Omental fat pad (tissue), 4 donors: ENCODE data around the gene GRID1. TPM values are rescaled to one million over a fixed set of nuclear protein-coding genes. Genes with fewer than 3 reads are reported as not detected.

ENCODE experiments used
- ATAC-seq: fragments of 150-250 bp; one replicate; pipeline ENCODE4 v1.9.1; 2016; ENCODE audit warnings: mild to moderate bottlenecking, moderate library complexity; ENCODE audit not compliant: low FRiP score
- DNase-seq: peaks from one replicate; pipeline ENCODE4 v3.0.0-alpha.2; 2019; ENCODE audit warnings: low spot score
- total RNA-seq, 4 donors: library from RNA; depleted of rRNA; stranded (reverse); fragments of >200 nt; gene quantifications; one replicate each; pipeline ENCODE4 v1.1.0, GENCODE V29; 2016
- TF ChIP-seq, protein P1 (sequence below), 3 donors: fragments of 450-650 bp; IDR thresholded peaks; one replicate each; pipeline ENCODE4 v1.5.1; 2016 to 2017; ENCODE audit warnings: antibody characterized with exemption in 3 of 3, mild to moderate bottlenecking in 3 of 3, moderate library complexity in 2 of 3

The GRID1 gene
- total RNA-seq, 4 donors from 2014 or later = 1.5 to 3.5 (median 2.4) TPM

DNA sequence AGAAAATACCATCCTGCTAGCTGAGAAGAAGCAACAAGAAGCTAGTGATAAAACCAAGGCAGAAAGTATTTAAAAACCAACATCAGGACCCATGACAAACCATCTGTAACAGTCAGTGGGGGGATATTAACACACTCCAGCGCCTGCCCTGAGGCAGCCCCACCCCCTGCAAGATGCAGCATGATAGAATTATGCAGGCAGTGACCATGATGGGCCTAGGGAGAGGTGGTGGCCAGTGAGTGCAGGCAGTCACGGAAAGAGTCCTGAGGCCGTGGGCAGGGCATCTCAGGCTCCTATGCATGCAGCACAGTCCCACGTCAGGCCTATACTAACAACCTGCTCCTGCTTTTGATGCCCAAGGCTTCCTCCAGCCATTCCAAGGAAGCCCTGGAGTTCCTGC is 686.9 kb downstream of the GRID1 start:
- ATAC-seq (no peak), DNase-seq (no peak)
- TF ChIP-seq, protein P1, sequence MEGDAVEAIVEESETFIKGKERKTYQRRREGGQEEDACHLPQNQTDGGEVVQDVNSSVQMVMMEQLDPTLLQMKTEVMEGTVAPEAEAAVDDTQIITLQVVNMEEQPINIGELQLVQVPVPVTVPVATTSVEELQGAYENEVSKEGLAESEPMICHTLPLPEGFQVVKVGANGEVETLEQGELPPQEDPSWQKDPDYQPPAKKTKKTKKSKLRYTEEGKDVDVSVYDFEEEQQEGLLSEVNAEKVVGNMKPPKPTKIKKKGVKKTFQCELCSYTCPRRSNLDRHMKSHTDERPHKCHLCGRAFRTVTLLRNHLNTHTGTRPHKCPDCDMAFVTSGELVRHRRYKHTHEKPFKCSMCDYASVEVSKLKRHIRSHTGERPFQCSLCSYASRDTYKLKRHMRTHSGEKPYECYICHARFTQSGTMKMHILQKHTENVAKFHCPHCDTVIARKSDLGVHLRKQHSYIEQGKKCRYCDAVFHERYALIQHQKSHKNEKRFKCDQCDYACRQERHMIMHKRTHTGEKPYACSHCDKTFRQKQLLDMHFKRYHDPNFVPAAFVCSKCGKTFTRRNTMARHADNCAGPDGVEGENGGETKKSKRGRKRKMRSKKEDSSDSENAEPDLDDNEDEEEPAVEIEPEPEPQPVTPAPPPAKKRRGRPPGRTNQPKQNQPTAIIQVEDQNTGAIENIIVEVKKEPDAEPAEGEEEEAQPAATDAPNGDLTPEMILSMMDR (IDR thresholded peaks at IDR 0.05) = no peak

DNA sequence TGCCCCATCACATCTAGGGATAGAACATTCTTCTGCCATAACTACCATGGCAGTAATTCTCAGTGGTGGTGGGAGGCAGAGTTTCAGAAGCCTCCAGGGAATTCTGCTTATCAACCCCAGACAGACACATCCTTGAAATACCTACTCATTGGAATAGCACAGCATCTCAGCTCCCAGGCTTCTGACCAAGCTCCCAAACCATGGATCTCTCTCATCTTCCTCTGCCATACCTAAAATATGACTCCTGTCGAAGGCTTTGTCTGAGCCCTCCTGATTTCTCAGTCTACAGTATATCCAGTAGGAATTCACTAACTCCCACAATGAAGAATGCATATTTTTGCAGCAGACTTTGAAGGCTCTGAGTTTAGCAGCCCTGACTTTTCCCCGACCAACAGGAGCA is 687.5 kb downstream of the GRID1 start:
- no peak for ATAC-seq
- no peak for DNase-seq
- TF ChIP-seq, protein P1 (IDR thresholded peaks at IDR 0.05) = no peak

DNA sequence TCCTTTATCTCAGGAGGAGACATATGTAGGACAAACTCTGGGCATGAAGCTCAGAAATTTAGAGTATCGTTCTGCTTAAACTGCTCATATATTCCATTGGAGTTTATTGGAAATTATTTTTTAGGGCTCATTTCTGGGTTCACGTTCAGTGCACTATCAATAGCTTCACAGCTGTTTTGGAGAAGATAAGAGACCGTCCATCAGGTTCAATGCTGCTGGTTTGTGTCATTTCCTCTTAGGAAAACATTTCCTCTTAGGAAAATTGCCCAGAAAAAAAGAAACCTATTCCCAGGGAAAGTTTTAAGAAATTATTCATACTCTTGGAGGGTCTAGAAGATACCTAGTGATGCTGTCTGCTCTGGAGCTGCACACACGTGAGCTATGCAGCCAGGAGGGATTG is 691.7 kb downstream of the GRID1 start:
- ATAC-seq = no peak

DNA sequence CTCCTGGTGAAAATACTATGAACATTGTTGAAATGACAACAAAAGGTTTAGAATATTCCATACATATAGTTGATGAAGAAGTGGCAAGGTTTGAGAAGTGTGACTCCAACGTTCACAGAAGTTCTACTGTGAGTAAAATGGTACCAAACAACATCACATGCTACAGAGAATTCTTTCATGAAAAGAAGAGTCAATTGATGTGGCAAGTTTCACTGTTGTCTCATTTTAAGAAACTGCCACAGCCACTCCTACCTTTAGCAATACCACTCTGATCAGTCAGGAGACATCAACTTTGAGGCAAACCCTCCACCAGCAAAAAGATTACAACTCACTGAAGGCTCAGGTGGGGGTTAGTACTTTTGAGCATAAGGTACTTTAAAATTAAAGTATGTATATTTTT is 693.3 kb downstream of the GRID1 start:
- ATAC-seq (no peak), DNase-seq (no peak)
- TF ChIP-seq, protein P1 (IDR thresholded peaks at IDR 0.05) = no peak

More for the DNA sequence above, 691.7 kb downstream of the GRID1 start:
- no peak for DNase-seq
- TF ChIP-seq, protein P1 (IDR thresholded peaks at IDR 0.05) = no peak

DNA sequence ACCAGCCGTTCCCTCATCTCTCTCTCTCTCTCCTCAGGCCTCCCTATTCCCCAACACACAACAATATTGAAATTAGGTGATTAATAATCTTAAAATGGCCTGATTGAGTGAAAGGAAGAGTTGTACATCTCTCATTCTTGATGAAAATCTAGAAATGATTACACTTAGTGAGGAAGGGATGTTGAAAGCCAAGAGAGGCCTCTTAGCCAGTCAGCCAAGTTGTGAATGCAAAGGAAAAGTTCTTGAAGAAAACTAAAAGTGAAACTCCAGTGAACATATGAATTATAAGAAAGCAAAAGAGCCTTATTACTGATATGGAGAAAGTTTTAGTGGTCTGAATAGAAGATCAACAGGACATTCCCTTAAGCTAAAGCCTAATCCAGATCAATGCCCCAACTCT is 695.1 kb downstream of the GRID1 start:
- DNase-seq = no peak
- TF ChIP-seq, protein P1 (IDR thresholded peaks at IDR 0.05) = no peak
- no peak for ATAC-seq

DNA sequence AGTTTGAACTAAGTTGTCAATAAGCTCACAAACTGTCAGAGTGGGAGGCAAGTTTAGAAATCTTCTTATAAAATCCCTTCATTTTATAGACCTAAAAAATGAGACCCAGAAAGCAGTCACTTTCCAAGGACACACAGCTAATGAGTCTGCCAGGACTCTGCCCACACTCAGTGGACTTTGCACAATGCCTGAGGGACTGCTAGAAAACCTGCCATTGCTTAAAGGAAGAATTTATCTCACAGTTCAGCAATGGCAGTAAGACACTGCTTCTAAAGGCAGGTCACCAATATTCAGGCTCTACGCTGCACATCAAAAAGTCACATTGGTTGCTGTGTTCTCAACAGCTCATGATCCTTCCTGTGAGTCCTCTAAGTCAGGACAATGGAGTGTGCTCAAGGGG is 698.1 kb downstream of the GRID1 start:
- ATAC-seq = no peak
- TF ChIP-seq, protein P1 (IDR thresholded peaks at IDR 0.05) = no peak
- DNase-seq = no peak

DNA sequence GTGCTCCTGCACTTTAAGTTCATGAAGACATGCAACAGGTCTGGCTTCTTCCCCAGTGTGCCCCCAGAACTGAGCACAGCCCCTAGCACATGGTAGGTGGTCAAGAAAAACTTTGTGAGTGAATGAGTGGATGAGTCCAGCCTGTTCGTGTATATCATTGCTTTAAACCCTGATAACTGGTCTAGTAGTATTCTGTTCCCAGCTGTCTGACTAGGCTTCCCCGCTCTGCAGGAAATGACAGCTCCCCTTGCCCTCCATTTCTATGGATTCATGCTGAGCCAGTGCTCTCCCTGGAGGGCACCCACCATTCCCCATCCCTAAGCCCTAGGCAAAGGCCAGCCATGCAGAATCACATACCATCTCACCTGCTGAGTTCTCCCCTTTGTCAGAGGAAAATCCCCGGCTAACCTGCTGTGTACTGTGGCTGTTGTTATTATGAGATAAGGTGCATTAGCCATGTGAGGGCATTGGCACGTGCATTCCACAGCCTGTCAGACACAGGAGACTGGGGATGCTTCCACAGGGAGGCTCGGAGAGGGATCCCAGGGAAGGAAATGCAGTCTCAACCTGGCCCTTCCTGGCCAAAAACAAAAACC is 698.9 kb downstream of the GRID1 start:
- TF ChIP-seq, protein P1 (IDR thresholded peaks at IDR 0.05) = no peak
- DNase-seq (no peak), ATAC-seq (no peak)
